Measurements from ENCODE around the gene CAPZA2.

DNA sequence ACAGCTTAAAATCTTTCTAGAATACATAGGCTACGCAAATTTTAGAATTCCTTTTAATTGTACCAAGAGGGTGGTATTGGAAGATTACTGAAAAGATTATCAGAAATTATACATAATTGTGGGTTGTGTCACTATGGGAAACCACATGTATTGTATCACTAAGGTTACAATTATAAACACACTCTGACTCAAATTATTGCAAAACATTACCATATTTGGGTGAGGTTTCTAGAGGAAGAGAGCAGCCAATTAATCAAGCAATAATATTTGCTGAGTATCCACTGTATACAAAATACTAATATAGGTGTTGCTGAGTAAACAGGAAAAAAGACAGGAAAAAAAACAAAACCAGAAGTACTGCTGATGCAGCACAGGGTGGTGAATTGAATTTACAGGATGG is 3.1 kb upstream of the CAPZA2 start:
- TF ChIP-seq, protein P1, sequence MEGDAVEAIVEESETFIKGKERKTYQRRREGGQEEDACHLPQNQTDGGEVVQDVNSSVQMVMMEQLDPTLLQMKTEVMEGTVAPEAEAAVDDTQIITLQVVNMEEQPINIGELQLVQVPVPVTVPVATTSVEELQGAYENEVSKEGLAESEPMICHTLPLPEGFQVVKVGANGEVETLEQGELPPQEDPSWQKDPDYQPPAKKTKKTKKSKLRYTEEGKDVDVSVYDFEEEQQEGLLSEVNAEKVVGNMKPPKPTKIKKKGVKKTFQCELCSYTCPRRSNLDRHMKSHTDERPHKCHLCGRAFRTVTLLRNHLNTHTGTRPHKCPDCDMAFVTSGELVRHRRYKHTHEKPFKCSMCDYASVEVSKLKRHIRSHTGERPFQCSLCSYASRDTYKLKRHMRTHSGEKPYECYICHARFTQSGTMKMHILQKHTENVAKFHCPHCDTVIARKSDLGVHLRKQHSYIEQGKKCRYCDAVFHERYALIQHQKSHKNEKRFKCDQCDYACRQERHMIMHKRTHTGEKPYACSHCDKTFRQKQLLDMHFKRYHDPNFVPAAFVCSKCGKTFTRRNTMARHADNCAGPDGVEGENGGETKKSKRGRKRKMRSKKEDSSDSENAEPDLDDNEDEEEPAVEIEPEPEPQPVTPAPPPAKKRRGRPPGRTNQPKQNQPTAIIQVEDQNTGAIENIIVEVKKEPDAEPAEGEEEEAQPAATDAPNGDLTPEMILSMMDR (IDR thresholded peaks at IDR 0.05), result no peak
- no peak for TF ChIP-seq POLR2A (IDR thresholded peaks at IDR 0.05)
